ENCODE data around the gene VAC14.
A peak's percentile ranks its signal among the peaks of the same experiment; 100 is the strongest.

The VAC14 gene

DNA sequence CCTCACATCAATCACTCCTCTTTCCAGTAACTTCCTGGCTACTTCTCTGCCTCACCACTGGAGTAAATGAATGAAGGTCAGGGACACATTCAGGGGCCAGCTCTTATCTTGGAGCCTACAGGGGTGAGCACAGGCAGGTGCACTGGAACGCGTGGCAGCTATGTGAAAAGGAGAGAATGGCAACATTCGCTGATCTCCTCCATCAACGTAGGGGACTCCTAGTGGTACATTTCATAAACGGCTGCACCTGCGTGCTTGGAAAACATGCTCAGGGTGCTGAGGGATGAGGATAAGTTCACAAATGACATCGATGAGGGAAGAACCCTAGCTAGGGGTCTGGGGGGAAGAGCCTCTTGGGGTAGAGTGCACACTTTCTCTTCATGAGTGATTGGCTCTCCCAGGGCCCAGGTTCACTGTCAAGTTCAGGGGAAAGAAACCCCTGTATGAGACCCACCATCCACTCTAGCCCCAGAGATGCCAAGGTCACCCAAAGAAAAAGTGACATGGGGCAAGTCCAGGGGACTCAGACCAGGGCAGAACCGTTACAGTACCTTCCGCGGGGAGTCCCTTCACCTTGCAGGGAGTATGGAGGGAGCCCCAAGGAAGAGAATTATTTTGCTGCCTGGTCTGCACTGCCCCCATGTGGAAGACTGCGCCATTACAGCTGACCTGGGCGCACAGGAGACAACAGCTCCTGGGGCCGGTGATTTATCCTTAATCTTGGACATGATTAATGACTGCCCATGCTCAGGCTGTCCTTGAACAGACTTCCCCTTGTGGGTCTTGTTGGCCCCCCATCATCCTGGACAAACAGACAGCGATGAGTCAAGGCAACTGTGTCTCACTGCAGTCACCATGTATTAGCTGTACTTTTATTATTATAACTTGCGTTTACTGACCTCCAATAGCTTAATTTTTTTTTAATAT, 30.1 kb downstream of the VAC14 start:
- Histone ChIP-seq H3K4me1 (ENCODE audit: insufficient read depth, low read length, severe bottlenecking) (no peaks in the 10 kb centered on the region), H3K4me3 (ENCODE audit: low read depth, low read length, poor library complexity, severe bottlenecking) (no peak overlapping the region), H2AFZ (ENCODE audit: low read length) (no peak overlapping the region), H4K20me1 (ENCODE audit: insufficient read depth, low read length) (no peaks in the 10 kb centered on the region), H3K9me3 (ENCODE audit: low read length) (no peaks in the 10 kb centered on the region), H3K9me2 (ENCODE audit: low read depth, low read length) (no peaks in the 10 kb centered on the region), H3K79me2 (ENCODE audit: insufficient read depth, low read length) (no peaks in the 10 kb centered on the region), H3K36me3 (ENCODE audit: insufficient read depth, low read length) (peaks cover 18% of the 10 kb centered on the region; the same call in 1 of the 2 replicates), H3K4me2 (ENCODE audit: low read length) (no peak overlapping the region), H3K9ac (ENCODE audit: low read length) (no peak overlapping the region), H3F3A (ENCODE audit: insufficient read depth, low read length) (no peaks in the 10 kb centered on the region), H3K27me3 (ENCODE audit: insufficient read depth, low read length) (no peaks in the 10 kb centered on the region), H3K27ac (ENCODE audit: low read depth, low read length, poor library complexity, severe bottlenecking) (no peak overlapping the region)
- TF ChIP-seq, protein P1, sequence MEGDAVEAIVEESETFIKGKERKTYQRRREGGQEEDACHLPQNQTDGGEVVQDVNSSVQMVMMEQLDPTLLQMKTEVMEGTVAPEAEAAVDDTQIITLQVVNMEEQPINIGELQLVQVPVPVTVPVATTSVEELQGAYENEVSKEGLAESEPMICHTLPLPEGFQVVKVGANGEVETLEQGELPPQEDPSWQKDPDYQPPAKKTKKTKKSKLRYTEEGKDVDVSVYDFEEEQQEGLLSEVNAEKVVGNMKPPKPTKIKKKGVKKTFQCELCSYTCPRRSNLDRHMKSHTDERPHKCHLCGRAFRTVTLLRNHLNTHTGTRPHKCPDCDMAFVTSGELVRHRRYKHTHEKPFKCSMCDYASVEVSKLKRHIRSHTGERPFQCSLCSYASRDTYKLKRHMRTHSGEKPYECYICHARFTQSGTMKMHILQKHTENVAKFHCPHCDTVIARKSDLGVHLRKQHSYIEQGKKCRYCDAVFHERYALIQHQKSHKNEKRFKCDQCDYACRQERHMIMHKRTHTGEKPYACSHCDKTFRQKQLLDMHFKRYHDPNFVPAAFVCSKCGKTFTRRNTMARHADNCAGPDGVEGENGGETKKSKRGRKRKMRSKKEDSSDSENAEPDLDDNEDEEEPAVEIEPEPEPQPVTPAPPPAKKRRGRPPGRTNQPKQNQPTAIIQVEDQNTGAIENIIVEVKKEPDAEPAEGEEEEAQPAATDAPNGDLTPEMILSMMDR (IDR thresholded peaks at IDR 0.05; ENCODE audit: low read length) = peak; percentile 90
- TF ChIP-seq EZH2 (IDR thresholded peaks at IDR 0.05; ENCODE audit: borderline replicate concordance, low read length) = no peak

DNA sequence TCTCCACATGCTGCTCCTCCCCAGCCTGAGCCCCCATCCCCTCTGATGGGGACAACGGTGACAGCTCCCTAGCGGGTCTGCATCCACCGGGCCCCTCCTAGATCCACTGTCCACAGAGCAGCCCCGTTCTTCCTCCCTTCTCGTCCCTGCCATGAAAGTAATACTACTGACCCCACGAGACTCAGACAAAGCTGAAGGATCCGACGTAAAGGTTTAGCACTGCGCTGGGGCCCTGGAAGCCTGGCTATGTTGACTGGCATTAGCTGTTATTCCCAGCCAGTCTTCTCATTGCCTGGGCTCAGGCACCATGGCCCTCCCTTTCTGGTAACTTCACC, 30.7 kb downstream of the VAC14 start:
- H3K79me2 ChIP-seq (ENCODE audit: insufficient read depth, low read length) = no peaks in the 10 kb centered on the region
- no peaks in the 10 kb centered on the region for H4K20me1 ChIP-seq (ENCODE audit: insufficient read depth, low read length)
- no peaks in the 10 kb centered on the region for H3K9me3 ChIP-seq (ENCODE audit: low read length)
- TF ChIP-seq, protein P1 (IDR thresholded peaks at IDR 0.05; ENCODE audit: low read length) = no peak
- H3K27ac ChIP-seq (ENCODE audit: low read depth, low read length, poor library complexity, severe bottlenecking) = no peak overlapping the region
- H3K4me3 ChIP-seq (ENCODE audit: low read depth, low read length, poor library complexity, severe bottlenecking) = no peak overlapping the region
- no peaks in the 10 kb centered on the region for H3F3A ChIP-seq (ENCODE audit: insufficient read depth, low read length)
- peaks cover 18% of the 10 kb centered on the region; the same call in 1 of the 2 replicates for H3K36me3 ChIP-seq (ENCODE audit: insufficient read depth, low read length)
- no peak overlapping the region for H2AFZ ChIP-seq (ENCODE audit: low read length)
- H3K9ac ChIP-seq (ENCODE audit: low read length) = no peak overlapping the region
- no peaks in the 10 kb centered on the region for H3K9me2 ChIP-seq (ENCODE audit: low read depth, low read length)
- H3K4me1 ChIP-seq (ENCODE audit: insufficient read depth, low read length, severe bottlenecking) = no peaks in the 10 kb centered on the region
- H3K4me2 ChIP-seq (ENCODE audit: low read length) = no peak overlapping the region
- no peaks in the 10 kb centered on the region for H3K27me3 ChIP-seq (ENCODE audit: insufficient read depth, low read length)

DNA sequence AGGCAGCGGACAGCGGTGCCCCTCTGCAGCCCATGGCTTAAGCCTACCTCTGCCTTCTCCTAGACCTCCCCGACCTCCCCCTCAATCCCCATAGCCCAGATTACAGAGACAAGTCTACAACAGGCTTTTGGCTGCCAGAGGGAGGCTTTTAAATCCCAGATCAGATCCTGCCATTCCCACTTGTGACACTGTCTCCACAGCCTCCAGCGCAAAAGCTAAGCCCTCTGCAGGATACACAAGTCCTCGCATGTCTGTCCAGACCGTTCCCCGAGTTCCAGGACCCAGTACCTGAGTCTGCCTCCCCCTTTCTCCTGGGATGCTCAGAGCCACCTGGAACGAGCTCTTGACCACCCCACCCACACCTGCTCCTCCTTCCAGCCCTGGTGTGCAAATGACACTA, 31.2 kb downstream of the VAC14 start:
- Histone ChIP-seq H3K27ac (ENCODE audit: low read depth, low read length, poor library complexity, severe bottlenecking) (no peak overlapping the region), H2AFZ (ENCODE audit: low read length) (no peak overlapping the region), H4K20me1 (ENCODE audit: insufficient read depth, low read length) (no peaks in the 10 kb centered on the region), H3K27me3 (ENCODE audit: insufficient read depth, low read length) (no peaks in the 10 kb centered on the region), H3K4me3 (ENCODE audit: low read depth, low read length, poor library complexity, severe bottlenecking) (no peak overlapping the region), H3K4me2 (ENCODE audit: low read length) (no peak overlapping the region), H3F3A (ENCODE audit: insufficient read depth, low read length) (no peaks in the 10 kb centered on the region), H3K9me3 (ENCODE audit: low read length) (no peaks in the 10 kb centered on the region), H3K9ac (ENCODE audit: low read length) (no peak overlapping the region), H3K4me1 (ENCODE audit: insufficient read depth, low read length, severe bottlenecking) (no peaks in the 10 kb centered on the region), H3K79me2 (ENCODE audit: insufficient read depth, low read length) (no peaks in the 10 kb centered on the region), H3K36me3 (ENCODE audit: insufficient read depth, low read length) (peaks cover 18% of the 10 kb centered on the region; the same call in 1 of the 2 replicates), H3K9me2 (ENCODE audit: low read depth, low read length) (no peaks in the 10 kb centered on the region)
- TF ChIP-seq, protein P1 (IDR thresholded peaks at IDR 0.05; ENCODE audit: low read length) = no peak
- TF ChIP-seq EZH2 (IDR thresholded peaks at IDR 0.05; ENCODE audit: borderline replicate concordance, low read length) = no peak

All from OCI-LY1 (cell line).